Hepatocyte (in vitro differentiated cells): Measurements from ENCODE around the gene ADH5.

Experiments used
- CTCF ChIP-seq: fragments of 200-600 bp; sonication (generic); IDR thresholded peaks from 2 replicates; pipeline ENCODE4 v1.5.1; 2016; ENCODE audit warnings: antibody characterized with exemption, mild to moderate bottlenecking; ENCODE audit not compliant: poor library complexity
- EZH2 ChIP-seq: fragments of 200-600 bp; sonication (generic); IDR thresholded peaks from 2 replicates; pipeline ENCODE4 v1.6.1; 2016; ENCODE audit warnings: antibody characterized with exemption, mild to moderate bottlenecking, borderline replicate concordance
- EZH2phosphoT487 ChIP-seq: fragments of 200-600 bp; sonication (generic); IDR thresholded peaks from one replicate; pipeline ENCODE4 v1.6.1; 2018; ENCODE audit warnings: antibody characterized with exemption, mild to moderate bottlenecking, low read depth, moderate library complexity; ENCODE audit not compliant: unreplicated experiment, severe bottlenecking

GRCh38 chr4:99121008-99121407, 32.4 kb upstream of the ADH5 start:
- TF ChIP-seq CTCF (no peak), EZH2 (no peak), EZH2phosphoT487 (no peak)
